ENCODE data around the gene CHMP2A. TPM values are rescaled to one million over a fixed set of nuclear protein-coding genes. Genes with fewer than 3 reads are reported as not detected.

Gene CHMP2A
- total and polyA plus RNA-seq, 8 donors, result 84.1 to 120 (median 96.2) TPM

DNA sequence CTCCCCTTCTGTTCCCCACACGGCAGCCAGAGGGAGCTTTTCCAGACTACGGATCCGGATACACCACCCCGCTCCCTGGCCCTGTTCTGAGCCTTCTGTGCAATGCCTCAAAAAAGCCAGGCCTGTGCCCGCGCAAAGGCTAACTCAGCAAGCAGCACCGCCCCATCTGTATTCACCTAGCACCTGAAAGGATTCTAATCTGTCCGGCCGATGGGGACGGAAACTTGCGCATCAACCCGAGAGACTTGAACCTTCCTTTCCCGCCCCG, 35.9 kb downstream of the CHMP2A start:
- peak in 3 of 4 donors; percentile 65 to 77 (median 67) for DNase-seq
- intact Hi-C loops (cut with DNase I), result no loop called here

DNA sequence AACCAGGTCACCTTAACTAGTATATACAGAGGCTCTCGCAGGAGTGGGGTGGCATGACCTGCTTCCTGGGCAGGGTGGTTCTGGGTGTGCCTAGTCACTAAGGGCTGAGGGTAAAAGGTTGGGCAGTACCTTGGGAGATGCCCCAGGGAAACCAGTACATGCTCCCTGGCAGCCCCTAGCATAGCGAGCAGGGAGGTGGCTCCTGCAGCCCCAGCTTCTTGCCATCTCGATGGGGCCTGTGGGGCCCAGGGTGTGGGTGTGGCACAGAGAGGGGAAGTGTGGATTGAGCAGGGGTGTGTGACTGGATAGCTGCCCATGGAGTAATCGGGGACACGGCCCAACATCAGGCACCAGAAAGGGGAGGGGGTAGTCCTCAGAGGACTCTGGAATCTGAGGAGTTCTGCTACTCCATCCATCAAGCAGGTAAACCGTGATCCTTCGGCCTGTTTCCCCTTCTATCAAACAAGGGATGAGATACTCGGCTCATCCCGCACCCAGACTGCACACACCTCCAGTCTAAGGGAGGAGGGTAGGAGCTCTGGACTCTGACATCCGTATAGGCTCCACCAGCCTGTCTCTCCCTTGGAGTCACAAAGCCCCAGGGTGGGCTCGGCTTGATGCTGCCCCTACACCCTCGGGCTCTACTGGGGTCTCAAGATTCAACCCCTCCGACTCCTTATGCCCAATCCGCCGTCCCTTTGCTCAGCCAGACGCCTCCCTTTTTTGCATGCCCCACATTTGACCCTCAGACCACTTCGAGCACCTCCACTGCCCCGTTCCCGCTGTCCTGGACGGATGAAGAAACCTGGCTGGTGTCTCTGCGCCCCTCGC, 36.4 kb downstream of the CHMP2A start:
- intact Hi-C loops (cut with DNase I), result no loop called here
- peak overlapping the region; percentile 77 to 78 for H3K4me3 ChIP-seq
- no peaks in the 10 kb centered on the region for H3K9me3 ChIP-seq
- H3K27ac ChIP-seq, result peak overlapping the region; percentile 95 to 97
- no peak for DNase-seq
- no peak for ATAC-seq
- H3K27me3 ChIP-seq, result no peaks in the 10 kb centered on the region
- peak in 1 of 2 donors; percentile 55 for TF ChIP-seq CTCF (IDR thresholded peaks at IDR 0.05)
- peaks cover 0 to 25% of the 10 kb centered on the region in 2 donors for H3K36me3 ChIP-seq
- peaks cover 9 to 54% of the 10 kb centered on the region in 2 donors for H3K4me1 ChIP-seq

More for the DNA sequence above, 35.9 kb downstream of the CHMP2A start:
- ATAC-seq, result peak; percentile 67
- Histone ChIP-seq H3K9me3 (no peaks in the 10 kb centered on the region), H3K4me3 (peak overlapping the region; percentile 77 to 78), H3K27me3 (no peaks in the 10 kb centered on the region), H3K4me1 (peaks cover 9 to 50% of the 10 kb centered on the region in 2 donors), H3K36me3 (peaks cover 0 to 25% of the 10 kb centered on the region in 2 donors), H3K27ac (peak overlapping the region; percentile 95 to 97)
- peak in 1 of 2 donors; percentile 40 for TF ChIP-seq CTCF (IDR thresholded peaks at IDR 0.05)

- intact Hi-C loops (cut with DNase I), result no loop called here
These were observed 37.7 kb downstream of the CHMP2A start for GRCh38 chr19:58516964-58517833.

GRCh38 chr19:58516246-58516836, 38.6 kb downstream of the CHMP2A start:
- Histone ChIP-seq H3K36me3 (peaks cover 0 to 25% of the 10 kb centered on the region in 2 donors), H3K4me3 (no peak overlapping the region), H3K4me1 (peaks cover 7 to 55% of the 10 kb centered on the region in 2 donors), H3K27ac (no peak overlapping the region), H3K9me3 (no peaks in the 10 kb centered on the region), H3K27me3 (no peaks in the 10 kb centered on the region)
- intact Hi-C loops (cut with DNase I), result no loop called here
- DNase-seq (peak in 1 of 4 donors; percentile 73), ATAC-seq (no peak)
- TF ChIP-seq CTCF (IDR thresholded peaks at IDR 0.05), result no peak

More at GRCh38 chr19:58516964-58517833, 37.7 kb downstream of the CHMP2A start:
- Histone ChIP-seq H3K9me3 (no peaks in the 10 kb centered on the region), H3K27me3 (no peaks in the 10 kb centered on the region), H3K27ac (no peak overlapping the region), H3K4me1 (peaks cover 9 to 55% of the 10 kb centered on the region in 2 donors), H3K4me3 (no peak overlapping the region), H3K36me3 (peaks cover 0 to 25% of the 10 kb centered on the region in 2 donors)
- ATAC-seq, result no peak
- DNase-seq, result peak in 1 of 4 donors; percentile 80
- TF ChIP-seq CTCF (IDR thresholded peaks at IDR 0.05), result no peak
